H7 (cell line): ENCODE results near the gene CPM. TPM values are rescaled to one million over a fixed set of nuclear protein-coding genes. Genes with fewer than 3 reads are reported as not detected.

Experiments
- DNase-seq: peaks from one replicate; pipeline ENCODE4 v3.0.0; 2012
- H3K27me3 ChIP-seq: 2 replicates; pipeline ENCODE4 v1.6.0; 2011; ENCODE audit warnings: mild to moderate bottlenecking, low read length; ENCODE audit not compliant: control insufficient read depth, insufficient read depth
- H3K36me3 ChIP-seq: replicated peaks from 2 replicates; pipeline ENCODE4 v1.5.1; 2011; ENCODE audit warnings: low read length; ENCODE audit not compliant: control insufficient read depth, insufficient read depth
- H3K4me3 ChIP-seq: 2 replicates; pipeline ENCODE4 v1.5.1; 2011; ENCODE audit warnings: low read depth, mild to moderate bottlenecking, control low read depth, low read length, moderate library complexity; ENCODE audit not compliant: insufficient read depth
- total RNA-seq: library from RNA; depleted of rRNA; stranded (reverse); fragments of >200 nt; shearing (Covaris generic); gene quantifications from 2 replicates; pipeline ENCODE4 v1.2.3, GENCODE V29; 2014

Gene CPM
- total RNA-seq, 1 experiment from 2014 or later, result 0.28 TPM

DNA sequence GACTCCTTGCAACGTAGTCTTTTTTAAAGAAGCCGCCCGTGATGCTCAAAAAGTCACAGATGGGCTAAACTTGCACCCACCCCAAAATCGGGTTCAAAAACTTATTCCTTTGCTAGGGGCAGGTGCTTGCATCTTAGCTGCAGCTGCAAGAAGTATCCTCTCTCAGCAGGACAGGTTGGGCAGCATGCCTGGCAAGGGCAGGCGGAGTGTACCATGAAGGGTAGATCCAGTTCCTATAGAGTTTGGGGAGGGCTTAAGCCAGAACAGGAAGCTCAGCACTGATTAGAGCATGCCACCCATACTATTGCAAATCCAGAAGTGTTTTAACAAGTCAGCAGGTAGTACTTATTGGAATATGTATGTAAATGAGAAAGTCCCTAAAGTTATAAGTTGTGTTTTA is 48.7 kb downstream of the CPM start:
- no peak for DNase-seq
- Histone ChIP-seq H3K36me3 (no peaks in the 10 kb centered on the region), H3K4me3 (no peak overlapping the region), H3K27me3 (no peaks in the 10 kb centered on the region)

DNA sequence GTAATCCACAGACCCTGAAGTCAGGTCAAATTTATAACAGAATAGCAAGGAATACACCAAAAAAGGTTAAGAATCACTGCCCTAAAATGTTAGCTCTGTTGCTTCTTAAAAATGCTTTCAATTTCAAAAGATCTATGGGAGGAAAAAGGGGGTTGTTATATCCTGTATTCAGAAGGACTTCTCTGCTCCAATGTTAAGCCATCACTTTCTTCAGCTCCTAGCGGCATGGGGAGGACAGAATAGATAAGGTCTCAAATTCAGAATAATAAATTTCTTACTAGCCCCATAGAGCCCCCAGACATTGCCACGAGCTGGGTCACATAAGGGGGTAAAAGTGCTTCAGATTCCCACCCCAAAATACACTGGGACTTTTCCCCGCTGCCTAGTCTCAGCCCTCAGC is 49.8 kb downstream of the CPM start:
- Histone ChIP-seq H3K36me3 (no peaks in the 10 kb centered on the region), H3K27me3 (no peaks in the 10 kb centered on the region), H3K4me3 (no peak overlapping the region)
- DNase-seq, result no peak

DNA sequence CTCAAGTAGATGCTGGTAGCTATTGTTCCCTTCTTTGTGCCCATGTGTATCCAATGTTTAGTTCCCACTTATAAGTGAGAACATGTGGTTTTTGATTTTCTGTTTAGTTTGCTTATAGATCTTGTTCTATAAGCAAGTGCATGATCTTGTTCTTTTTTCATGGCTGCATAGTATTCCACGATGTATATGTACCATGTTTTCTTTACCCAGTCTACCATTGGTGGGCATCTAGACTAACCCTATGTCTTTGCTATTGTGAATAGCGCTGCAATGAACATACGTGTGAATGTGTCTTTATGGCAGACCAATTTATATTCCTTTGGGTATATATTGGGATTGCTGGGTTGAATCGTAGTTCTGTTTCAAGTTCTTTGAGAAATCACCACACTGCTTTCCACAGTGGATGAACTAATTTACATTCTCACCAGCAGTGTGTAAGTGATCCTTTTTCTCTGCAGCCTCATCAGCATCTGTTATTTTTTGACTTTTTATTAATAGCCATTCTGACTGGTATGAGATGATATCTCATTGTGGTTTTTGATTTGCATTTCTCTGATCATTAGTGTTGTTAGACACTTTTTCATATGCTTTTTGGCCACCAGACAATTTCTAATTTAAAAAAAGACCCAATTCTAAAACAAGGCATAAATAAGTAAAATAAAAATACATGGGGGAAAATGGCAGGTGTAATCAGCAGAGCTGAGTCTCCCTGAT is 50.6 kb downstream of the CPM start:
- H3K27me3 ChIP-seq, result no peaks in the 10 kb centered on the region
- no peaks in the 10 kb centered on the region for H3K36me3 ChIP-seq
- DNase-seq, result no peak
- no peak overlapping the region for H3K4me3 ChIP-seq

DNA sequence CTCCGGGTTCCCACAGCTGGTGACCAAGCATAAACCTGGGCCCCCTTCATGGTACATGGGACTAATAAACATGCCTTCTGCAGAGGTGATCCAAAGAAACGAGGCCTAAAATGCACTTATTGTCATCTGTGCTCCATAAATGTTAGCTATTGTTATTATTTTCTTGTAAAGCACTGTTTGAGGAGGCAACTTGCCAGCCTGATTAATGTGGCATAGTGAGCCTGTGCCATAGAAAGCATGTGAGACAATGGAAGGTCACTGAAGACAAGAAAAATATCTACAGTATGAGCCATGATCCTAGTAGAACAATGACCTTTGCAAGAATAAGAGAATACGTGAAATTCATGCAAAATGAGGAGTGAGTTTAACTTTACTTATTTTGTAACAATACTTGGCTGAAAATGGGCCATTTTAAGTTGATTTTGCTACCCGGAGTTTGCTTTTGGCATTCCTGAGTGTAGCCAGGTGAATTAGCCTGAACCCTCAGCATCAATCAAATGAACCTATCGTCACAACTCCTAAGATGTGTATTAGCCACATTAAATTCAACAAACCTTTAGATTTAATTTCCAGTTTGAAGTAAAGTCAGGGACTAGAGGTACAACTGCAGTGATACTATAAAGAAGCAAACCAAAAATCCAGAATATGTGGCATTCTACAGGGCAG is 52.2 kb downstream of the CPM start:
- Histone ChIP-seq H3K27me3 (no peaks in the 10 kb centered on the region), H3K36me3 (no peaks in the 10 kb centered on the region), H3K4me3 (no peak overlapping the region)
- no peak for DNase-seq

DNA sequence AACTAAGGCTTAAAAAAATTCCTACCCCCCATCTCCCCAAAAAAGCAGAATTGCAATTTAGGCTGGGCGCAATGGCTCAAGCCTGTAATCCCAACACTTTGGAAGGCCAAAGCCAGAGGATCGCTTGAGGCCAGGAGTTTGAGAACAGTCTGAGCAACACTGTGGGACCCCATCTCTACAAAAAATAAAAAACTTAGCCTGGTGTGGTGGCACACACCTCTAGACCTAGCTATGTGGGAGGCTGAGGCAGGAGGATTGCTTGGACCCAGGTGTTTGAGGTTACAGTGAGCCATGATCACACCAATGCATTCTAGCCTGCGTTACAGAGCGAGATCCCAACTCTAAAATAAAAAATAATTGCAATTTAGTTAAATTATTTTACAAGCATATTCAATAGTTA is 54.1 kb downstream of the CPM start:
- H3K36me3 ChIP-seq, result no peaks in the 10 kb centered on the region
- no peaks in the 10 kb centered on the region for H3K27me3 ChIP-seq
- no peak overlapping the region for H3K4me3 ChIP-seq
- no peak for DNase-seq

DNA sequence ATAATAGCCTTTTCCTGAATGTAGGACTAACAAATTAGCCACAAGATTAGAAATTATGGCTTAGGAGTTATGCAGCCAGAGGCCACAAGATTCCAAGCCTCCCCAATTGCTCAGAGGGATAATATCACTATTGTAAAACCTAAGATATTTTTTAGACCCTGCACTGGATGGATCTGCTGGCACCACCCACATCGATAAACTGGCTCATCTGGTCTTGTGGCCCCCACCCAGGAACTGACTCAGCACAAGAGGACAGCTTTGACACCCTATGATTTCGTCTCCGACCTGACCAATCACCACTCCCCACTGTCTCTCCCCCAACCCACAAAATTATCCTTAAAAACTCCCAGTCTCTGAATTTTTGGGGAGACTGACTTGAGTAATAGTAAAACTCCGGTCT is 54.7 kb downstream of the CPM start:
- no peaks in the 10 kb centered on the region for H3K27me3 ChIP-seq
- H3K4me3 ChIP-seq, result no peak overlapping the region
- no peak for DNase-seq
- H3K36me3 ChIP-seq, result no peaks in the 10 kb centered on the region

DNA sequence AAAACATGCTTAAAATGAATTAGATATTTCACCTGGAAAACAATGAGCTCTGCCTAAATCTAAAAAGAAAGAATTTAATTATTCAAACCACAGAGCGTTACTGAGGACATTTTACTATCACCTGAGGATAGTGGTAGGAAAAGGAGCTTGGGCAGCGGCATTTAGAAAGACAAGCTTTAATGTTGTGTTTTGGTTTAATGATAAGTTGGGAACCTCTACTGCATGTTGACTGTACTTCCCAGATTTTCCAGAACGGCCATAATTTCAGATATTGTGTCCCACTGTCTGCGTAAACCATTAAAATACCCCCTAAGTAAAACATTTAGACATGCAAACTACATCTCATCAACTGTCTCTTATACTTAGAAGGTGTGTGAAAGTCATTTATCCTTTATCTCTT is 55.4 kb downstream of the CPM start:
- H3K27me3 ChIP-seq, result no peaks in the 10 kb centered on the region
- H3K36me3 ChIP-seq, result no peaks in the 10 kb centered on the region

DNA sequence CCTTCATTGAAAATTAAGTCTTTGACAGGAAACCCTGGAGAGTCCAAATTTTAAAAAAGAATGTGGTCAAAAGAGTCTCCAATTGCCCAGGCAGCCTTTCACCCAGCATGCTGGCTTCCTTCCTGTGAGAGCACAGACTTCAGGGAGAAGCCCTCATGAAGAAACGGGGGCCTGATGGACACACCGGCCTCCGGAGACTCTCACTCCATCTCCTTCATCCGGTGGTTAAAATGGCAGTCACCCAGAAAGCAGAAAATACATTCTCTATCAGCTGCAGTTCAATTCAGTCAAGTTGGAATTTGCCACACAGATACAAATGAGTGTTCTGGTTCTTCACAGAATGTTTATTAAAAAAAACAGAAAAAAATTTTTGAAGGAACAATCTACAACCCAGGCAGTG is 56.5 kb downstream of the CPM start:
- H3K4me3 ChIP-seq, result no peak overlapping the region
- no peaks in the 10 kb centered on the region for H3K36me3 ChIP-seq
- DNase-seq, result no peak
- no peaks in the 10 kb centered on the region for H3K27me3 ChIP-seq

More for the DNA sequence above, 55.4 kb downstream of the CPM start:
- no peak overlapping the region for H3K4me3 ChIP-seq
- DNase-seq, result no peak

DNA sequence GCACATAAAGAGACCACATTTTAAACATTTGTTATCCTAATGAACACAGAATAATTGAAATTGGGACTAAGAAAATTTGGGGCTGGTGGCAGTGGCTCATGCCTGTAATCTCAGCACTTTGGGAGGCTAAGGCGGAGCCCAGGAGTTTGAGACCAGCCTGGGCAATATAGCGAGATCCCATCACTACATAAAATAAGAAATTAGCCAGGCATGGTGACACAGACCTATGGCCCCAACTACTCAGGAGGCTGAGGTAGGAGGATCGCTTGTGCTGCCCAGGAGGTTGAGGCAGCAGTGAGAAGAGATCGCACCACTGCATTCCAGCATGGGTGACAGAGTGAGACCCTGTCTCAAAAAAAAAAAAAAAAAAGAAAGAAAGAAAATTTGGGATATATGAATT is 59.7 kb downstream of the CPM start:
- DNase-seq, result no peak
- Histone ChIP-seq H3K36me3 (no peaks in the 10 kb centered on the region), H3K27me3 (no peaks in the 10 kb centered on the region), H3K4me3 (no peak overlapping the region)

DNA sequence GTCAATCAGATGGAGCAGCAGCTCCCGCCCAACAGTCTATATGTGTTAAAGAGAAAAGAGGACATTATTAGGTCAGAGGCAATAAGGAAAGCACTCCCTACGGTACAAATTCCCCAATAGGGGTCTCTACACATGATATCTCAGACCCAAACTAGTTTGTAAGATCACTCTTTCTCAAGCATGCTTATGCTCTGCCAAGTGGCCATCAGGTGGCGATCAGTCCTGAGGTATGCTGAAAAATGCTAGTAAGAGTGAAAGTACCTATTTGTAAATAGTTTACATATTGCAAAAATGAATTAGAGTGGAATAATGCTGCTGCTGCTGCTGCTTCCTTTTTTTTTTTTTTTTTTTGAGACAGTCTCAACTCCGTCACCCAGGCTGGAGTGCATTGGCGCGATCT is 61.0 kb downstream of the CPM start:
- Histone ChIP-seq H3K36me3 (no peaks in the 10 kb centered on the region), H3K27me3 (no peaks in the 10 kb centered on the region), H3K4me3 (no peak overlapping the region)
- DNase-seq, result peak; percentile 25

DNA sequence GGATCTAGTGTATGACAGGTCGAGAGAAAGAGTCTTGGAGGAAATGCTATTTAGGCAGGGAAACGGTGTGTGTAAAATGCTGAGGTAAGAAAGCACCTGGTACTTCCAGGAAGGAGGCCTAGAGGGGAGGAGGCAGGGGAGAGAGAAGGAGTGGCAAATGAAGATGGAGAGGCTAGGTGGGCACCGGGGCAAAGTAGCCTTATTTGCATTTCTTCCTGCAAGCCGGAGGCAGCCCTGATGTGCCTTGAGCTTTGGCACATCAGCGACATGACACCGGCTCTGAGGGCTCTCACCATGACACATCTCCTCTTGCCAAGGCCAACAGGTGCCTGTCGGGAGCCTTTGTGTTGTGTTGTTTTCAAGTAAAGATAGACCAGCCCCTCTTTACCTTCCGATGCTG is 61.6 kb downstream of the CPM start:
- Histone ChIP-seq H3K36me3 (no peaks in the 10 kb centered on the region), H3K4me3 (no peak overlapping the region), H3K27me3 (no peaks in the 10 kb centered on the region)
- DNase-seq, result no peak

DNA sequence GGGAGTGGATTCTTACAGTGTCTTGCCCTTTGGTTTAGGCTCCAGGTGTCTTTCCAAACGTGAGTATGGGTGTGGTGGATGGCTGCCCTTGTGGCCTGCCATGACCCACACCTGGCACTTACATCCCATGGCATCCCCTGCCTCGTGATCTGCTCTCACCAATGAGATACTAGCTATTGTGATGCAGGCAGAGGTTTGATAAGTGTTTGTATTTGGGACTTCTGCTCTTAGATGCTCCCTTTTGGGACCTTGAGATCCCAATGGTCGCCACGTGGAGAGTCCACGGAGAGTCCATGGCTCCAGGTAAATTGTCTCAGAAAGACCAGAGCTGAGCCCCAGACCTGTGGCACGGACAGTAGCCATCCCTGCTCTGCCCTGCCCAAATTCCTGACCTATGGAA is 62.5 kb downstream of the CPM start:
- DNase-seq, result no peak
- H3K27me3 ChIP-seq, result no peaks in the 10 kb centered on the region

DNA sequence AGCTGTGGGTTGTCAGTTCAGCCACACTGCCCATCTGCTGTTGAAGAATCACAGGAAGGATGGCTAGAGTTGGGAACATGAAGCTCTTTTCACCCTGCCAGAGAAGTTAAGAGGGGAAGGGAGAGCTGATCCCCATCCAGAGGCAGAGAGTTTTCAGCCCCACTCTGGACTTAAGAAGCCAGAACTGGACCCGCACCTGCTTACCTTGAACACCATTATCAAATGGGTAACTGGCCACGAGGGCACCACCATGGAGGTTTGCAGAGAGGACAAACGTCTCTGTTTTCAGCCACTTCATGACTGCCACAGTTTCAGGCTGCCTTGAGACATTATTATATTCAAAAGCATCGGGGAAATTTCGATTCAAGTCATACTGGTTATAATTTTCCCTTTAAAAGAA is 63.0 kb downstream of the CPM start:
- no peak for DNase-seq
- H3K36me3 ChIP-seq, result no peaks in the 10 kb centered on the region
- no peaks in the 10 kb centered on the region for H3K27me3 ChIP-seq
- H3K4me3 ChIP-seq, result no peak overlapping the region

More for the DNA sequence above, 62.5 kb downstream of the CPM start:
- no peak overlapping the region for H3K4me3 ChIP-seq
- no peaks in the 10 kb centered on the region for H3K36me3 ChIP-seq

DNA sequence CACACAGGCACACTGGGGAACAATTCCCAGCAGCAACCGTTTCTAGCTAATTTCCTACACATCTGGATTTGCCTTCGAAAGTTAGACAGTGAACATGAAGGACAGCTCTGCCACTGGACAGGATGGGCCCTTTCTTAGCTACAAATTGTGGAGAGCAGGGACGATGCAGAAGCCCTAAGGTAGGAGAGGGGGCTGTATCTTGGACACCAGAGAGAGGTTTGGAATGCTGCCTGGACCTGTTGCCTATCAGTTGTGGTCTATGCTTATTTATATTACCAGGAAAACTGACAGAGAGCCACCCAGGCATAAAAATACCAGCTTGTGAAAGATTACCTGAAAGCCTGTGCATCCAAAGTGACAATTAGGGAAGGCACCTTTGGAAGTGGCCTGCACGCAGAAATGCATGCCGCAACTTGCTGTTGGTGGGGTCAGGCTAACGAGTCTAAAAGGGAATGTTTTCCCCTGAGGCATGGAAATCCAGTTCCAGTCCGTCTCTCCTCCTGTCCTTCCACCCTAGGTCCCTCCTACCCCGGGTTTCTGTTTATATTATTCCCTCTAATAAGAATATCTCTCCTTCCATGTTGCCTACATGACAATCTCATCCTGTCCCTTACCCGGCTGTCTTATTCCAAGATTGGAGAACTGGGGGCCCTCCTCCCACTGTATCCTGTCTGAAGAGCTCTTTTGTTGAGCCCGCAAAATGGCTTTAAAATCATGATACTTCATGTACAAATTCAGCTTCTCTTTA is 64.8 kb downstream of the CPM start:
- Histone ChIP-seq H3K27me3 (no peaks in the 10 kb centered on the region), H3K4me3 (no peak overlapping the region), H3K36me3 (no peaks in the 10 kb centered on the region)
- DNase-seq, result no peak

DNA sequence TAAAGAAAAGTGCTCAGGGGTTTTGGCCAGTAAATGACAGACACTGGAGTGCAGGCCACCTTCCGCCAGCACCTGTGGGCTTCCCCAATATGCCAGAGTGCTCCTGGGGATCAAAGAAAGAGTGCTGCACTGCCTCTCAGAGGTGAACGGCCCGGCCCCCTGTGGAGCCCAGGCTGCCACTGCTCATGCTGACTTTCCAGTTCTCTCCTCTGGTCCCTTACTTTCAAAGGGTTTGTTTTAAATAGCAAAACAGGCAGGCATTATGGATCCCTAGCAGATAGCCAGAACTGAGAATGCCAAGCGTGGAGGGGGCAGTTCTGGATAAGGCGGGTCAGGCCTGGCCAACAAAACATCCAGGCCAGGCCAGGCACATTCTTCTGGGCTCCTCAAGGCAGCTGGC is 65.4 kb downstream of the CPM start:
- Histone ChIP-seq H3K4me3 (no peak overlapping the region), H3K27me3 (no peaks in the 10 kb centered on the region), H3K36me3 (no peaks in the 10 kb centered on the region)
- no peak for DNase-seq
